HFFc6 (cell line): Measurements from ENCODE around the gene PRKAR1B. TPM values are rescaled to one million over a fixed set of nuclear protein-coding genes. Genes with fewer than 3 reads are reported as not detected.
"Not testable (repeated sequence)": the region's sequence is repeated elsewhere in the genome, so short reads cannot be mapped to it uniquely, and the experiment has no call there.

Experiments used
- DNase-seq: peaks from one replicate; pipeline ENCODE4 v3.0.0-alpha.2; 2018
- H3K27ac Mint-ChIP-seq: 2 replicates; pipeline ENCODE4 v1.8.0; 2020; ENCODE audit warnings: mild to moderate bottlenecking, mixed read lengths
- H3K27me3 Mint-ChIP-seq: 2 replicates; pipeline ENCODE4 v1.8.0; 2021; ENCODE audit warnings: mild to moderate bottlenecking, moderate library complexity, mixed read lengths; ENCODE audit not compliant: insufficient read depth
- H3K36me3 Mint-ChIP-seq: 2 replicates; pipeline ENCODE4 v1.8.0; 2021; ENCODE audit warnings: low read depth, mixed read lengths
- H3K4me1 Mint-ChIP-seq: 2 replicates; pipeline ENCODE4 v1.8.0; 2020; ENCODE audit warnings: low read depth, mixed read lengths
- H3K4me3 Mint-ChIP-seq: 2 replicates; pipeline ENCODE4 v1.8.0; 2020; ENCODE audit warnings: mild to moderate bottlenecking, moderate library complexity, mixed read lengths
- H3K9me3 Mint-ChIP-seq: 2 replicates; pipeline ENCODE4 v1.8.0; 2020; ENCODE audit warnings: mild to moderate bottlenecking, mixed read lengths
- CTCF ChIP-seq: fragments of 200-600 bp; sonication (generic); IDR thresholded peaks from 2 replicates; pipeline ENCODE4 v1.5.0; 2021; ENCODE audit warnings: antibody characterized with exemption, mild to moderate bottlenecking
- total RNA-seq, 6 experiments: library from RNA; stranded (reverse); fragmentation: NEBNext Ultra II Directional; extraction: Animal tissue kit (Norgen Biotek cat#: 25700); gene quantifications; 2 replicates in 1 of 6; 3 replicates in 5 of 6; pipeline ENCODE4 v1.2.3, GENCODE V29; 2021

Gene PRKAR1B
- total RNA-seq, 6 experiments from 2014 or later = 15.5 to 22.7 (median 17.1) TPM

DNA sequence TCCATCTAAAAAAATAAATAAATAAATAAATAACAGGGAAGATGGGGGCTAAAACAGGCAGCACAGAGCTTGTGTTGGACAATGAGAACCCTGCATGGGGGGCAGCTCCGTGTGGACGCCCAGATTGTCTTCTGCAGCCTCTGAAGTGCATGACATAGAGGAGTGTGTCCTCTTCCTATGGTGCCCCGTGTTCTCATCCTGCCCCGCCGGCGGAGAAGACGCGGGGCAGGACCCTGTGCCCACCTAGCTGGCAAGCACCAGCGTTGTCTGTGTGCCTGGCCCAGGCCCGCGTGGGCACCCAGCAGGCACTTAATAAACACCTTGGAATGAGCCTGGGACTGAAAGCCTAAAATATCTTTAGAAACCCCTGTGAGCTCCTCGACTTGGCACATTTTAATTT is 89.3 kb downstream of the PRKAR1B start:
- H3K36me3 Mint-ChIP-seq = peaks cover 1% of the 10 kb centered on the region
- H3K27ac Mint-ChIP-seq = no peak overlapping the region
- no peak overlapping the region for H3K4me3 Mint-ChIP-seq
- DNase-seq = no peak
- no peak for TF ChIP-seq CTCF
- H3K9me3 Mint-ChIP-seq = peaks cover under 1% of the 10 kb centered on the region; the same call in 1 of the 2 replicates
- peaks cover 1% of the 10 kb centered on the region; the same call in 1 of the 2 replicates for H3K27me3 Mint-ChIP-seq
- no peaks in the 10 kb centered on the region for H3K4me1 Mint-ChIP-seq

GRCh38 chr7:636396-636795 is 90.7 kb downstream of the PRKAR1B start:
- no peaks in the 10 kb centered on the region for H3K4me1 Mint-ChIP-seq
- peak; percentile 66 for TF ChIP-seq CTCF
- H3K4me3 Mint-ChIP-seq = no peak overlapping the region
- H3K27me3 Mint-ChIP-seq = peaks cover 1% of the 10 kb centered on the region; the same call in 1 of the 2 replicates
- H3K27ac Mint-ChIP-seq = no peak overlapping the region
- DNase-seq = peak; percentile 22
- no peaks in the 10 kb centered on the region for H3K9me3 Mint-ChIP-seq
- H3K36me3 Mint-ChIP-seq = no peaks in the 10 kb centered on the region

DNA sequence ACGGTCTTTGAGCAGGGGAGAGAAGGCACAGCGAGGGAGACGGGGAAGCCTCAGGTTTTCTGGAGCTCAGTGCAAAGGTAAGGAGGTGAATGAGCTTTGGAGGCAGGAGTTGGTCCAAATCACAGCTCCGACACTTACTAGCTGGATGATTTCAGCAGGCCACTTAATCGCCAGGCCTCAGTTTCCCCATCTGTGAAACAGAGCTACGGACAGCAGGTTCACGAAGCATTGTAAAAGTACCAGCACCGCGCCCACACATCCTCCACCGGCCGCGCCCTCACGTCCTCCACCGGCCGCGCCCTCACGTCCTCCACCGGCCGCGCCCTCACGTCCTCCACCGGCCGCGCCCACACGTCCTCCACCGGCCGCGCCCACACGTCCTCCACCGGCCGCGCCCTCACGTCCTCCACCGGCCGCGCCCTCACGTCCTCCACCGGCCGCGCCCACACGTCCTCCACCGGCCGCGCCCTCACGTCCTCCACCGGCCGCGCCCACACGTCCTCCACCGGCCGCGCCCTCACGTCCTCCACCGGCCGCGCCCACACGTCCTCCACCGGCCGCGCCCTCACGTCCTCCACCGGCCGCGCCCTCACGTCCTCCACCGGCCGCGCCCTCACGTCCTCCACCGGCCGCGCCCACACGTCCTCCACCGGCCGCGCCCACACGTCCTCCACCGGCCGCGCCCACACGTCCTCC is 91.2 kb downstream of the PRKAR1B start:
- not testable (repeated sequence) for DNase-seq, H3K27ac Mint-ChIP-seq, H3K4me1 Mint-ChIP-seq, H3K27me3 Mint-ChIP-seq, H3K4me3 Mint-ChIP-seq, H3K36me3 Mint-ChIP-seq, H3K9me3 Mint-ChIP-seq

GRCh38 chr7:635227-635626 is 91.9 kb downstream of the PRKAR1B start:
- no peaks in the 10 kb centered on the region for H3K4me1 Mint-ChIP-seq
- peaks cover 1% of the 10 kb centered on the region; the same call in 1 of the 2 replicates for H3K27me3 Mint-ChIP-seq
- no peak for TF ChIP-seq CTCF
- H3K9me3 Mint-ChIP-seq = no peaks in the 10 kb centered on the region
- no peak for DNase-seq
- H3K36me3 Mint-ChIP-seq = no peaks in the 10 kb centered on the region
- no peak overlapping the region for H3K4me3 Mint-ChIP-seq
- no peak overlapping the region for H3K27ac Mint-ChIP-seq

DNA sequence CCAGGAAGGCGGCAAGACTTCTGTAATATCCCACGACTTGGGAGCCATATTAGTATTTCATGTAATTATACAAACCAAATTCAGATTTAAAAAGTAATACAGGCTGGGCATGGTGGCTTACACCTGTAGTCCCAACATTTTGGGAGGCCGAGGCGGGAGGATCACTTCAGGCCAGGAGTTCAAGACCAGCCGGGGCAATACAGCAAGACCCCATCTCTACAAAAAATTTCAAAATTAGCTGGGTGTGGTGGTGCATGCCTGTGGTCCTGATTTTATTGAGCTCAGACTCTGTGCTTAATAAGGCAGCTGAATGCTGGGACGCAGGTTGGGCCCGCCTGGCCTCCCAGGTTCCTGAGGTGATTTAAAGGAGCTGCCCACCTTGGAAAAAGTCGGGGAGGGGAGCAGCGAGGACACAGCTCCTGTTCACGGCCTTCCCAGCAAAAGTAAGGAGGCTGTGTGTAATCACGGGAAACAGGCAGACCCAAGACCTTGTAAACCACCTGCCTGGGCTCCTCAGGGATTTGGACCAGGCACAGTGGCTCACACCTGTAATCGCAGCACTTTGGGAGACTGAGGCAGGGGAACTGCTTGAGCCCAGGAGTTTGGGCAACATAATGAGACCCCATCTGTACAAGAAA is 93.6 kb downstream of the PRKAR1B start:
- H3K4me1 Mint-ChIP-seq = no peaks in the 10 kb centered on the region
- H3K27ac Mint-ChIP-seq = no peak overlapping the region
- no peak overlapping the region for H3K4me3 Mint-ChIP-seq
- no peak for TF ChIP-seq CTCF
- DNase-seq = no peak
- no peaks in the 10 kb centered on the region for H3K9me3 Mint-ChIP-seq
- no peaks in the 10 kb centered on the region for H3K36me3 Mint-ChIP-seq
- no peaks in the 10 kb centered on the region for H3K27me3 Mint-ChIP-seq

GRCh38 chr7:632831-633210 is 94.3 kb downstream of the PRKAR1B start:
- H3K36me3 Mint-ChIP-seq = no peaks in the 10 kb centered on the region
- no peak for DNase-seq
- TF ChIP-seq CTCF = no peak
- no peaks in the 10 kb centered on the region for H3K27me3 Mint-ChIP-seq
- no peaks in the 10 kb centered on the region for H3K4me1 Mint-ChIP-seq
- H3K9me3 Mint-ChIP-seq = no peaks in the 10 kb centered on the region
- no peak overlapping the region for H3K27ac Mint-ChIP-seq
- H3K4me3 Mint-ChIP-seq = no peak overlapping the region
